B cell (primary cell): ENCODE data around the gene TMEM170B. TPM values are rescaled to one million over a fixed set of nuclear protein-coding genes. Genes with fewer than 3 reads are reported as not detected.

Source experiments
- ATAC-seq: fragments of 200-7000 bp; cut with Tn5 transposase; one replicate; pipeline ENCODE4 v1.10.0; 2021; ENCODE audit warnings: low read depth, mild to moderate bottlenecking, moderate number of reproducible peaks, moderate library complexity
- CTCF ChIA-PET: fragments of 350-600 bp; sonication (Branson Sonifier 250); formaldehyde crosslinking; loops from one replicate; lab custom pipeline; 2021; ENCODE audit warnings: antibody characterized with exemption, inconsistent platforms; lab: Charles Lee
- POLR2A ChIA-PET: fragments of 350-600 bp; sonication (Branson Sonifier 250); formaldehyde crosslinking; loops from one replicate; lab custom pipeline; 2021; ENCODE audit warnings: antibody characterized with exemption; lab: Charles Lee
- DNase-seq: peaks from one replicate; pipeline ENCODE4 v3.0.0; 2013
- H2AFZ ChIP-seq: 2 replicates; pipeline ENCODE4 v1.6.1; 2012; ENCODE audit warnings: mild to moderate bottlenecking, low read depth, low read length; ENCODE audit not compliant: insufficient read depth, poor library complexity, severe bottlenecking
- H3K27ac ChIP-seq, 2 donors: 1 replicate in 1 of 2; 2 replicates in 1 of 2; pipeline ENCODE4 v1.5.1; 2012 to 2013; ENCODE audit warnings: low read length in 2 of 2, mild to moderate bottlenecking in 2 of 2, moderate library complexity in 1 of 2
- H3K27me3 ChIP-seq, 4 experiments: fragments of 200-600 bp in 1 of 4; sonication (generic) in 1 of 4; replicated peaks in 1 of 4; 1 replicate in 2 of 4; 2 replicates in 2 of 4; pipeline versions ENCODE4 v1.6.1 to v1.7.0; 2013 to 2016; ENCODE audit warnings: low read length in 3 of 4, mild to moderate bottlenecking in 2 of 4, mixed read lengths in 1 of 4, moderate library complexity in 1 of 4; ENCODE audit not compliant: insufficient read depth in 4 of 4, control insufficient read depth in 3 of 4; ENCODE audit errors: control extremely low read depth in 1 of 4
- H3K36me3 ChIP-seq, 2 experiments: replicated peaks in 1 of 2; 1 replicate in 1 of 2; 2 replicates in 1 of 2; pipeline versions ENCODE4 v1.6.1 to v1.7.1; 2013; ENCODE audit warnings: low read length in 1 of 2; ENCODE audit not compliant: insufficient read depth in 2 of 2, control insufficient read depth in 1 of 2; ENCODE audit errors: control extremely low read depth in 1 of 2, extremely low read depth in 1 of 2
- H3K4me1 ChIP-seq, 2 donors: fragments of 200-600 bp in 1 of 2; sonication (generic) in 1 of 2; 1 replicate in 1 of 2; 2 replicates in 1 of 2; pipeline versions ENCODE4 v1.5.1 to v1.6.1; 2013 to 2017; ENCODE audit warnings: low read length in 2 of 2; ENCODE audit not compliant: control insufficient read depth in 2 of 2, insufficient read depth in 2 of 2
- H3K4me2 ChIP-seq: replicated peaks from 2 replicates; pipeline ENCODE3; 2012; ENCODE audit warnings: mild to moderate bottlenecking, low read depth, low read length; ENCODE audit not compliant: poor library complexity, severe bottlenecking
- H3K4me3 ChIP-seq, 5 experiments: fragments of 200-600 bp in 1 of 5; sonication (generic) in 1 of 5; 1 replicate in 3 of 5; 2 replicates in 2 of 5; pipeline versions ENCODE4 v1.5.1 to v1.7.0; 2011 to 2016; ENCODE audit warnings: low read length in 4 of 5, mild to moderate bottlenecking in 4 of 5, low read depth in 2 of 5, control low read depth in 1 of 5, moderate library complexity in 1 of 5; ENCODE audit not compliant: insufficient read depth in 1 of 5; ENCODE audit errors: control extremely low read depth in 1 of 5, extremely low read depth in 1 of 5
- H3K79me2 ChIP-seq: fragments of 200-600 bp; sonication (generic); one replicate; pipeline ENCODE4 v1.6.0; 2016; ENCODE audit warnings: low read length; ENCODE audit not compliant: control insufficient read depth, insufficient read depth
- H3K9ac ChIP-seq: fragments of 200-600 bp; sonication (generic); 2 replicates; pipeline ENCODE4 v1.6.1; 2017; ENCODE audit warnings: mild to moderate bottlenecking, low read length, moderate library complexity
- H3K9me3 ChIP-seq, 3 donors: one replicate each; pipeline versions ENCODE4 v1.6.1 to v1.7.1; 2013; ENCODE audit warnings: low read length in 2 of 3; ENCODE audit not compliant: control insufficient read depth in 2 of 3, insufficient read depth in 1 of 3; ENCODE audit errors: control extremely low read depth in 1 of 3
- H4K20me1 ChIP-seq: 2 replicates; pipeline ENCODE4 v1.6.0; 2012; ENCODE audit warnings: mild to moderate bottlenecking, low read length; ENCODE audit not compliant: insufficient read depth, control insufficient read depth, poor library complexity, severe bottlenecking
- H3K27ac Mint-ChIP-seq: one replicate; pipeline ENCODE4 v1.8.0; 2021; ENCODE audit warnings: mixed read lengths
- H3K27me3 Mint-ChIP-seq: one replicate; pipeline ENCODE4 v1.8.0; 2021; ENCODE audit warnings: mixed read lengths
- H3K4me1 Mint-ChIP-seq: one replicate; pipeline ENCODE4 v1.8.0; 2021; ENCODE audit warnings: mixed read lengths
- H3K4me3 Mint-ChIP-seq: one replicate; pipeline ENCODE4 v1.8.0; 2021; ENCODE audit warnings: mixed read lengths
- H3K9me3 Mint-ChIP-seq: one replicate; pipeline ENCODE4 v1.8.0; 2022; ENCODE audit warnings: mixed read lengths; ENCODE audit not compliant: insufficient read depth
- CTCF ChIP-seq: fragments of 200-600 bp; IDR thresholded peaks from one replicate; pipeline ENCODE4 v1.8.0; 2022; ENCODE audit warnings: antibody characterized with exemption, mild to moderate bottlenecking
- EZH2 ChIP-seq: IDR thresholded peaks from 2 replicates; pipeline ENCODE4 v1.6.1; 2012; ENCODE audit warnings: borderline replicate concordance, low read depth, mild to moderate bottlenecking, moderate library complexity, low read length; ENCODE audit not compliant: insufficient read depth, poor library complexity, severe bottlenecking
- WGBS: methylation state at CpG from one replicate; pipeline ENCODE4 v1.1.5; 2013; ENCODE audit warnings: missing lambda C conversion rate; ENCODE audit not compliant: insufficient coverage; 5-methylcytosine and 5-hydroxymethylcytosine counted together
- intact Hi-C: fragments of 100-400 bp; cut with micrococcal nuclease; formaldehyde crosslinking; loops from one replicate; pipeline ENCODE4 v1.10.0; 2022
- polyA plus RNA-seq: library from polyadenylated mRNA; depleted of rRNA; stranded (reverse); fragments of >200 nt; gene quantifications from 2 replicates; pipeline ENCODE4 v1.2.3, GENCODE V29; 2012
- total RNA-seq, 2 donors: library from RNA; stranded (reverse); fragments of 120-200 nt in 1 of 2; gene quantifications; 1 replicate in 1 of 2; 2 replicates in 1 of 2; pipeline versions ENCODE4 v1.2.3 to v1.2.4, GENCODE V29; 2013 to 2022

Gene TMEM170B
- total and polyA plus RNA-seq, 2 donors (not counting 1 experiment from before 2014, with no cell fraction given) = 0.64 to 3.4 TPM

- POLR2A ChIA-PET = no interaction called here
- Histone ChIP-seq H3K27me3 (no peaks in the 10 kb centered on the region), H3K27ac (peak overlapping the region in 1 of 2 donors; percentile 57), H3K4me1 (peaks cover 48 to 53% of the 10 kb centered on the region in 2 donors), H3K9me3 (peaks cover 0 to 8% (median 2%) of the 10 kb centered on the region in 3 donors), H3K4me3 (no peak overlapping the region), H3K36me3 (no peaks in the 10 kb centered on the region), H3K79me2 (peaks cover 22% of the 10 kb centered on the region), H3K4me2 (peak overlapping the region; percentile 62), H3K9ac (no peak overlapping the region), H2AFZ (peak overlapping the region; percentile 61), H4K20me1 (no peaks in the 10 kb centered on the region)
- CTCF ChIA-PET = interaction anchor here (0.6 to 11.1 kb wide), 52 partner anchors 10 to 540 kb away, joined by 3 to 334 read pairs (median 5); partner anchors contain the start of gene NEDD9
- intact Hi-C loops = loop anchor here (5.0 to 10.0 kb wide), 2 partner anchors 50 to 163 kb away; no protein-coding TSS in a partner anchor
- Mint-ChIP-seq H3K27ac (peak overlapping the region; percentile 56), H3K4me3 (peak overlapping the region; percentile 14), H3K4me1 (peaks cover 32% of the 10 kb centered on the region), H3K27me3 (no peaks in the 10 kb centered on the region), H3K9me3 (no peaks in the 10 kb centered on the region)
- WGBS = 50% methylated on average over 2 of the region's 6 CpGs
- TF ChIP-seq EZH2 (no peak), CTCF (no peak)
- ATAC-seq = no peak
- no peak for DNase-seq
These were observed 42.6 kb upstream of the TMEM170B start for GRCh38 chr6:11494786-11495564.
